HG02852 (cell line): Measurements from ENCODE around the gene AGPS.

Experiments
- ATAC-seq: cut with Tn5 transposase; IDR thresholded peaks from one replicate; pipeline ENCODE4 v1.9.1; 2021; ENCODE audit warnings: mild to moderate bottlenecking, moderate library complexity; ENCODE audit not compliant: unreplicated experiment

Gene AGPS

DNA sequence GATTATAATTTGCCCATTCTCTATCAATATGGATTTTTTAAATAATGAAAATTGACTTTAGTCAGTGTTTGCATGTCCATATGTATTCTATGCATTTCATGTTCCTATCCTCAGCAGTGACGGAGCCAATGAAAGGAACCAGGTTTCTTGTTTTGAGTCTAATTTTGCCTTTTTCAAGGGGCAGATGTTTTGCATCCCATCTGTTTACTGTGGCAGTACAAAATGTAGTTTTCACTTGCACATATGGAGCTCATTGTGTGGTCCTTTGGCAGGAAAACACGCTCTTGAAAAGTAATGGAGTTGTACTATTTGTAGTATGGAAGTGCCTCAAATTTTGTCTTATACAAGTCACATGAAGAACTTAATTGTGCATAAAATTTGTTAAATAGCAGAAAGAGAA lies 127.8 kb downstream of the AGPS start:
- ATAC-seq = no peak

DNA sequence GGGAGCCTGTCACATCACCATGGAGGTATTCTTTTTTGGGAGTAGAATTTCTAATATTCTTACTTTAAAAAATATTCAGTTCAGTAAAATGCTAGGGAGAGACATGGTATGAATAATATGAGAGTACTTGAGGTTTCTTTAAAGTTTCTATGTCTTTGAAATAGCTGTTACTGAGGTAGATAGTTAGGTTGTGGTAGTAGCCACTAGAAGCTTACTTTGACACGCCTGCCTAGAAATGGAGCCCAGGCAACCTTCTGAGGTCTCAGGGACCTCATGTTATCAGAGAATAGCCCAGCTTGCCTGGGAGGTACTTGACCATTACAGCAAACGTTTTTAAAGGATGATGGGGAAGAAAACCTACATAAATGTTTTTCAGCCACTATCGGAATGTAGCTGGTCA lies 131.2 kb downstream of the AGPS start:
- ATAC-seq = peak; percentile 80

DNA sequence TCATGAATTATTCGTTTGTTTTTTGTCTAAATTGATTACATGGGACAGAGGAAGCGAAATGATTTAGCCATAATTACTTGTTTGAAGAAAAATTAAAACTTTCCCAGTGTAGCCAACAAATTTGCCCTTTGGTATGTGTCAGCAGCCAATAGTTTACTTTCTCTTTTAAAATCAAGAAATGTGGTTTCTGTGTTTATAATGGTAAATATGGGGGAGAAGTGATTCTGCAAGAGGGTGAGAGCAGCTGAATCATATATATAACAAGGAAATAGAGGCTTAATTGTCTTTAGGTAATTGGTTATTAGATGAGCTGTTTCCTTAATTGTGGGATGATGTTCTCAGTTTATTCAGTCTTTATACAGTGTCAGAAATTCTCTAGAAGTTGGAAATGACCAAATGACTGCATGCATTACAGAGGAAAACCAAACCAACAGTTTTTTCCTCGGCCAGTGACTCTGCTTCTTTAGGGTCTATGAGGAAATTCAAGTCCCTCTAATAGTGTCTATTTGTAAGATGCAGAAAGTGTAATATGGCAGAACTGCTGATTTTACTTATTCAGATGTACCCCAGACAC lies 132.9 kb downstream of the AGPS start:
- ATAC-seq = no peak

DNA sequence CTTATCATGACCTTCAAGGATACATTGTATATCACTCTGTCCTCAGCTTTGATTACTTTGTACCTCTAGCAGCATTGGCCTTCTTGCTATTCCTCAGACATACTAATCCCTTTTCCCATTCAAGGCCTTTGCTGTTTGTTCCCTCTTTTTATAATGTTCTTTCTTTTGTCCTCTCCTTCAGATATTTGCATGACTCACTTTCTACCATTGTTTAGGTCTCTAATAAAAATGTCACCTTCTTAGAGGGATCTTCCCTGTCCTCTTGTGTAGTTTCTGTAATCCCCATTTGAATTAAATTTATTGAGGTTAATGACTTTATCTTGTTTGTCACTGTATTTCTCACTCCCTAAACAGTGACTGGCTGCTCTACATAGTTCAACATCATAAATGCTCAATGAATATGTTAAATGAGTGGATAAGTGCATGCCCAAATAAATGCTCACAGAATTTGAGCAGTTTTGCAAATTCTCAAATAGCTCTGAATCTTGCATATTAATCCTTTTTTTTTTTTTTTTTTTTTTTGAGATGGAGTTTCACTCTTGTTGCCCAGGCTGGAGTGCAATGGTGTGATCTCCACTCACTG lies 135.9 kb downstream of the AGPS start:
- ATAC-seq = no peak

DNA sequence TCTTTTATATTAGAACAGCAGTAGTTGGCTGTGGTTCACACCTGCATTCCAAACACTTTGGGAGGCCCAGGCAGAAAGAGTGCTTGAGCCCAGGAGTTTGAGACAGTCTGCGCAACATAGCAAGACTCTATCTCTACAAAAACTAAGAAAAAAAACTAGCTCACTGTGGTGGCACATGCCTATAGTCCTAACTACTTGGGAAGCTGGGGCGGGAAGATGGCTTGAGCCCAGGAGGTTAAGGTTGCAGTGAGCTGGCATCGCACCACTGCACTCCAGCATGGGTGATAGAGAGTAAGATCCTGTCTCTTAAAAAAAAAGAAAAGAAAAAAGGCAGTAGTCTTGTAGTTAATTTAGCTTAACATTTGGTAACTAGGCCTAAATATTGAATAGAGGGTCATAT lies 136.6 kb downstream of the AGPS start:
- ATAC-seq = no peak

DNA sequence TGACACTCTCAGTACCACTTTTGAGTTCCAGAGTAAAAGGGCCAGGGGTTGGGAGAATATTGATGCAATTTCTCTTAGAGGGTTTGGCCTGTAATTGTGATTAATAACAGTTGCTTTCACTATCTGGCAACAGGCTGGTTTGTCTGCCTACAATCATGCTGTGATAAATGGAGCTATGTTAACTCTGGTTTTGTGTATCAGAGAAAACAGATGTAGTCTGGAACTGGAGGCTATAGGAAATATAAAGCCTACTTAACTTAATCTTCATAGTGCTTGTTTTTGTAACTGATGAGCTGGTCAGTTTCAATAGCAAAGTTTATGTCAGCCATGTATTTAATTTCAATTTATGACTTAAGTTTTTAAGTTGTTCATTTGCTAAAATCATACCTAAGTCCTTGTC lies 138.0 kb downstream of the AGPS start:
- no peak for ATAC-seq

DNA sequence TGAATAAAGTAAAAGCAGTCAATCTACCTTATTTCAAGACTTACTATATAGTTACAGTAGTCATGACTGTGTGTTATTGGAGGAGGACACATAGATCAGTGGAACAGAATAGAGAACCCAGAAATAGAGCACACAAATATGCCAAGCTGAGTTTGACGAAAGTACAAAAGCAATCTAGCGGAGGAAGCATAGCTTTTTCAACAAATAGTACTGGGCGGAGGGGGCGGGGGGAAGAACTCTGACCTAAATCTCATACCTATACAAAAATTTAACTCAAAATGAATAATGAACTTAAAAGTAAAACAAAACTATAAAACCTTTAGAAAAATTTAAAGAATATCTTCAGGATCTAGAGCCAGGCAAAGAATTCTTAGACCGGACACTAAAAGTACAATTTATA lies 139.1 kb downstream of the AGPS start:
- ATAC-seq = no peak

DNA sequence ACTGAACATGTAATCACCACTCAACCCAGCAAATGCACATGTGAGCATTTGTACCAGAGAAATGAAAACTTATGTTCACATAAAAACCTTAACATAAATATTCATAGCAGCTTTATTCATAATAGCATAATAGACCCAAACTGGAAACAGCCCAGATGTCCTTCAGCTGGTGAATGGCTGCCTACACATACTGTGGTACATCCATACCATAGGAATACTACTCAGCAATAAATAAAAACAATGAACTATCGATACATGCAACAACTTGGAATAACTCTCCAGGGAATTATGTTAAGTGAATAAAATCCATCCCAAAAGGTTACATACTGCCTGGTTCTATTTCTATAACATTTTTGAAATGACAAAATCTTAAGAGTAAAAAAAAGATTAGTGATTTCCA lies 140.0 kb downstream of the AGPS start:
- no peak for ATAC-seq

DNA sequence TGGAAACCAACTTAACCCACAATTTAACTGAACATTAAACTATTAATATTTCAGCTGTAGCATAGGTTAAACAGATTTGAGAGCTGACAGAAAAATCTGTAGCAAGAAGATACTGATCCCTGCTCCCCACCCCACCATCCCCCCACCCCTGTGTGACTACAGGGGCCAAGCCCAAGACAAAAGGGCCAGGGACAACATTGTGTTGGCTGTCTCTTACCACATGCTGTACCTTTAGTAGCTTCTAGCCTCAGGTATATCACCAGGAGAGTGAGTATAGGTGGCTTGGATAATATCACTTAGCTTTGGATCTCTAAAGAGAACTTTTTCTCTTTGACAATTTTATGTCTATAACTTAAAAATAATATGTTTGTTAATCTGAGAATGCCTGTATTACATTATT lies 140.7 kb downstream of the AGPS start:
- no peak for ATAC-seq

DNA sequence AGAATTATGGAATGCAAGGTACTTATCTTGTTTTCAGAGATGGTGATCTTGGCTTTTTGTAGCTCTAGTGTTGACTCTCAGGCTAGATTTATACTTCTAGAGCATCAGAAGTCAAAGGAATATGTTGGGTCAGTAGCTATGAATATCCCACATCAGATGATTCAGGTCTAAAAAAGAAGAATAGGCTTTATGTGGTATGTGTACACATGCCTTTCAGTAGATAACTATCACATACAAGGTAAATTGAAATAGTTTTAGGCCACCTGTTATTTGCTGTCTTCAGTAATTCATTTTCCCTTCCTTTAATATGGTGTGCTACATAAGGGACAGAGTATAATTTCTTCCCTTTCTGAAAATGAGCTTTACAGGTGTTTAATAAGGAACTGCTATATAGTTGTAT lies 142.4 kb downstream of the AGPS start:
- ATAC-seq = no peak

DNA sequence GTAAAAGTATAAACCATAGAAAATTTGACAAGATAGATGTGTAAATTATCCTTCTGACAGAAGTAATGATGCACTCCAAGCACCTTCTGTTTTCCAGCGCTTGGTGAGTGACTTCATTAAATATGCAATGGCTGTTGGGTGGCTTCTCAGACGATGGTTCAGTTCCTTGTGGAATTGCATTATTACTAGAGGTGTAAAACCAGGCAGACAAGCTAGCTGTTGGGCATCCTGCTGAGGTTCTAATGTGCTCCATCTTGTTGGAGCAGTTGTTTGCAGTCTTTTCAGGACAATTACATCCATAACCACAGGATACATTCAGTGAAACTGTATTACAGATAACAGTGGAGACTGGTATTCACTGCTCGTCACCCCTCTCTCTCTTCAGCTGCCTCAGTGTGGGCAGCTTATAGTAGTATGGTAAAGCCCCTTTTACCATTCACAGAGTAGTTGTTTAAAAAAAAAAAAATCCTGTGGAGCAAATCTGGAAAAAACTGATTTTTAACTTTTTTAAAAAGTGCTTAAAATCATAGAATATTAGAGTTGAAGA lies 143.5 kb downstream of the AGPS start:
- no peak for ATAC-seq

DNA sequence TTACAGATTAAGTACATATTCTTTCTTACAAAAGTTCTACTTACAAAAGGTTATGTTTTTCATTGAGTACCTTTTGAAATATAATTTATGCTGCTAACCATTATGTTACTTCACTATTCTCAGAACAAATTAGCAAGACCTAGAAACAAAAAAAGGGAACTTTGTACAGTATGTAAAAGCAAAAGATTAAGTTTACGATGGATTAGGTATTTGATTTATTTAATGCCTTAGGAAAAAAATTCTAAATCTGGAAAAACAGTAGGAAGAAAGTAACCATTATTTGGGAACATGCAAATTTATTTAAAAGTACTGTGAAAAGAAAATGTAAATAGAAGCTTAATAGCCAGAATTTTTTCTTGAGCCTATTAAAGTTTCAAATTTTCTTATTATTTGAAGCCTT lies 144.6 kb downstream of the AGPS start:
- no peak for ATAC-seq

DNA sequence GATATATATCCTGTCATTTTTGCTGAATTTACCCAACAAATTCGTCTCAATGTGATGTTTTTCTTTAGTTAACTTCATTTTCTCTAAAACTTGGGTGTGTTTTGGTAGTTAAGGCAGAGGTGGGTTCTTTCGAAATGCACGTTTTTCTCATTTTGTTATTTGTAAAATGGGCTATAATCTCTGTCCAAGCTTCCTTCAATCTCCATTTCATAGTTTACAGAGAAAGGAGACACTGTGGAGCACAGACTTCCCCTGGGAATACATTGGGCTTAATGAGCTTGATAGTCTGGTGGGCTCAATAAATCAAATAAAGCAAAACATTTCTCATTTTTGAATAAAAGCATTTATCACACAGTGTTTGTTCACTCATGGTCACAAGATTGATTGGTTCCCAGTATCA lies 145.1 kb downstream of the AGPS start:
- no peak for ATAC-seq

DNA sequence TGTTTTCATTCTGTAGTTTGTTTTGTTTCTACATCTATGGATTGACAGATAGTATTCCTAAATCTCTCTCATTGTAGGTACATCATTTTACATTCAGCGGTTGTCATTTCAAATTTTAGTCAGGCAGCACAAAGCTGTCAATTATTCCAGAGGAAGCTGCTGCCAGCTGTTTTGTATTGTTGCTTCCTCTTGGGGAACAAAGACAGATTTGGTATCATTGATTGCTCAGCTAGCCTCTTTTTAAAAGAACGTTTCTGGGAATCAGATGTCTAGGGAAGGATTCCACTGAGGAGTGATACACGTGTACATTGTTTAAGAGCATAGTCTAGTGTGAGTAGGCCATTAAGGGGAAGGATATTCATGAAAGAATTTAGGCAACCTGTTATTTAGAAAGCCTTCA lies 145.8 kb downstream of the AGPS start:
- no peak for ATAC-seq

DNA sequence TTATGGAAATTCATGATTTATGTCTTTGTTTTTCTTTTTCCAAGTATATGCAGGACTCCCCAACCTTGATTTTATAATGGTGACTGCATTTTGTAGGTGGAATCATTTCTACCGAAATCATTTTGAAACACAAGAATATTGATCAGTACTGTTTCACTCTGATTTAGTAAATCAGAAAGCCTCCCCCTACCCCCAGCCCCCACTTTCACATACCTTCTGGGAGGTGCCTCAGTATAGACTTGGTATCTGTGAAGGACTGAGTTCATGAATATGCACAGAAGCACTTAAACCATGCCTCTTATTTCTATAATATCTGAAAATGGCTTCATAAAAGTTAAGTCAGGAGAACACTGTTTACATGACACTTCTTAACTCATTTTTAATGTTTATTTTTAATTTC lies 147.7 kb downstream of the AGPS start:
- ATAC-seq = no peak

DNA sequence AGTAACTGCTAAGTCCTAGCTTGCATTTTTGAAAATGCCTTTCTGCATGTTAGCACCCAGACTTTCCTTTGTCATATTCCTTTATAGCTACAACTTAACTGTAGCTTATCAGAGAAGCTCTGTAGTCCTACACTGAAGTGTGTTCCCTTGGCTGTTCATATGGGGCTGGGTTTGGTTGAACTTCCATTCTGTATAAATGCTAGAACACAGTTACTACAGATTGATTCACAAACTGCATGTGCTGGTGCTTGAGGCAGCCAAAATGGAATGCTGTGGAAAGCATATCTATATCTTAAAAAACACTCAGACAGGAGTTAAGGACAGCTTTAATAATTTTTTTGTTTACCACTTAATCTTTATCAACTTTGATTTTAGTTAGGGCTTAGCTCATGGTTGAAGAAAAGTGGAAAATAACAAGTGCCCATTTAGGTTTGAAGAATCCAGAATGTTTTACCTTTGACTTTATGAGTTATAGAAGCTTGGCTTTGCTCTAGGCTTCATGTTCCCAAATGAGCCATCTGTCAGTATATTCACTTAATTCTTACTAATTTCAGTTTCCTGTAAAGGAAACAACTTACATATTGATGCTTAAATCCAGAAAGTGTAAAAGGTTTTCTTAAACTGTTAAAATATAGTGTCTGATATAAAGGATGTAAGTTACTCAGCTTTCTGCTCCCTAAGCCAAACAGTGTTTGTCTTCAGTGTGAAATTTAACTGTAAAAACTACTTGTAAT lies 148.9 kb downstream of the AGPS start:
- no peak for ATAC-seq

DNA sequence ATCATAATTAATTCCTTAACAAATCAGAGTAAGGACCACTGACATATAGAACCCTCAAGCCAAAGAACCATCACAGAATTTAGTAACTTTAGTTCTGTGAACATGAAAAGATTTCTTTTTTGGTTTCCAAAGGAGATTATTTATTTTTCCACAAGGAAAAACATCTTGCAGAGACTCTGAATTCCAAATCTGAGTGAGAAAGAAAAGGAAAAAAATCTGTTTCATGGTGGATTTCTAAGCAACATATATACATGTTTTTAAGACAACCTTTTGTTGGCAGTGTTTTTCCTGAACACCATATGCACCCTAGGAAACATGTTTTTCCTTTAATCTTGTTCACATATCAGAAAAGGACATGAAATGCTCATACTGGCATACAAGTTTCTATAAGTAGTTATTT lies 149.8 kb downstream of the AGPS start:
- no peak for ATAC-seq

DNA sequence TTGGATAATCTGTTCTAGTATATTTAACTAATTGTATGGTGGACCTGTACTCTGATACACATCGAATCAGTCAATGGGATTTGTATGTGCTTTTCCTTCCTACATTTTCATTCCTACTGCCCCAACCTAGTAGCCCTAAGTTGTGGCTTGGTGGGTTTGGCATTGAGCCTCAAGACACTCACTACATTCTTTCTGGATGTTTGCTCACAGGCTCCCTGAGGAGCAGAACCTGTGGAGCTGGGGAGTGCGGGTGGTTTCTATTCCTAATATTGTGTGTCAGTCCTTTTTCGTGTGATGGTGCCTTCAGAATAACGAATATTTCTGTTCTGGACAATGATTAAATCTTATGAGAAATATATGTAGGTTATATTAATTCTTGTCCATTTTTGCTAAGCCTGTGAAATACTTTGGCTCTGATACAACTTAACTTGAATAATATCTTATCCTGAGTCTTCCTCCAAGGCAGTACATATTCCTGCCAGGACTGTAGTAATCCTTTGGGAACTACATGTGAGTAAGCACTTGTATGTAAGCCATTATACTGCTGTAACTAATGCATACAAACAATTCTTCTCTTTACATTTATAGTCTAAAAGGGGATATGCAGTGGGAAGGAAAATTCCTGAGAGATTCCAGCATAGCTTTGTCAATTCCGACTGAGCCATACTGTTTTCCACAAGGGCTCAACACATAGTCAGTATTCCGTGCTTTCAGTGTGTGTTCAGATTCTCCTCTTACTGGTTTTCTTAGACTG lies 150.6 kb downstream of the AGPS start:
- no peak for ATAC-seq

DNA sequence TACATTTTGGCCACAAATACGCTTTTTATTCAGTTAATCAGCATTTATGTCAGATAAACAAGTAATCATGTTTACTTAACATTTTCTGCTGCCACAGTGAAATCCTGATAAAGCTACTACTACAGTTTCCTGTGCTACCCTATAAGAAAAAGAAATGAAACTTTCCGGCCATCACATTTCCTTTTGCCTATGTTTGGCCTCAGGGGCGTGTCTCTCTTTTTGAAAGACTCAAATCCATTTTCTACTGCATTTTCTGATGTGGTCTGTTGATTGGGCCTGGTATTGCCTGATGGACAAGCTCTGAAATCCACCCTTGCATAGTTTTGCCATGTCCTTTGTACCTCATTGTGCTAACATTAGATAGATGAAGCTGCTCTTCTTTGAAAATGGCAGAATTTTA lies 152.6 kb downstream of the AGPS start:
- ATAC-seq = no peak

DNA sequence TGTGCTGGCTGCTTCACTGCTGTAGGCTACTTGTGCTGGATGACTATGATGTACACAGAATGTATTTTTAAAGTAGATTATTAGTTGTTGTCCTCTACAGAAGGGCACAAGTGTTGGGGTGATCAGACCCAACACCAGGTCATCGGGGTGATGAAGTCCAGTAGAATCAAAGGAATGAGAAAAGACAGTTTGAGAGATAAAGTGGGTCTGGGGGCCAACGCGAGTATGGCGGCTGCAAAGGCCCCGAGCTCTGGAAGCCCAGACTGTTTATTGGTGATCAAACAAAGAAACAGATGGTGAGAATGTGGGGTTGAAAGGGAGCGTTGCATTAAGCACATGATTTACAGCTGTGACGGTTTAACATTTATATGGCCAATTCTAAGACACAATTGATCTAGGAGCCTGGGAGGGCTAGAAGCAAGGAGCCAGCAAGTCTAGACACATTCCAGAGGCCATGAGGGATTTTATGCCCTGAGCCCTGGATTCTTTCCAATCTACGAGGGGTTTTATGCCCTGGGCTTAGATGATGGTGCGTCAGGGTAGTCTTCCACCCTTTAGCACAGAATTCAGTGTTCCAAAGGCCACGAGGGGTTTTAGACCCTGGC lies 153.5 kb downstream of the AGPS start:
- no peak for ATAC-seq

DNA sequence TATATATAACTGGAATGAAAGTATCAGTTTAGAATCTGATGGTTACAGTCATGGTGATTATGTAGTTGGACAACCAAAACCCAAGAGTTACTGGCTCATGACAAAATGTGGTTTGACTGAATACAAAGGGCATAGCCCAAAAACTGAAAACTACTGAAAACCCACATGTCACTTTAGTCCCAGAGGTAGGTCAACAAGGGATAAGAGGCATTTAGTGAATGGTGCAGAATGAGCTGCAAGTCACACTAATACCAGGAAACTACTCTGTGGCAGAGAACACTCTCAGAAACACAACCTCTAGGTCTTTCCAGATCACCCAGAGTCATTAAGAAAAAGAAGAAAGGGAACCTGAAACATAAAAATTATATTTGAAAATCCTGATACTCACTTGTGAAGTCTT lies 154.5 kb downstream of the AGPS start:
- peak; percentile 92 for ATAC-seq
